GM19397 (cell line): ENCODE measurements around the gene SAC3D1.

Experiments used
- ATAC-seq: cut with Tn5 transposase; IDR thresholded peaks from one replicate; pipeline ENCODE4 v1.9.1; 2021; ENCODE audit warnings: mild to moderate bottlenecking, moderate library complexity; ENCODE audit not compliant: unreplicated experiment

Gene SAC3D1

DNA sequence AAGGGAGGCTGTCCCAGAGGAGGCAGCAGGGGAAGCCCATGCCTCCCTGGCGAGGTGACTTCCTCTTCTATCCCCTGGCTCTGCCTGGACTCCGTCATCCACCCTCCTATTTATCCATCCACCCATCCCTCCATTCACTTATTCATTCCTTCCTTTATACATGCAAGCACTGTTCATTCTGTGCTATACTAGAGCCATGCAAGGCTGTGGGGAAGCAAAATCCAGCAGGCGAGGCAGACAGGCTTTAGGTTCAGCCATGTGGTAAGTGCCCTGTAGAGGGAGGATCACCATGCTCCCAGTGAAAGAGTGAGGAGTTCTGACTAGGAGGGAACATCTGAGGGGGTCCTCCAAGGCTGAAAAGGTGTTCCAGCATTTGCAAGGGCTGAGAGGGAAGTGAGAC is 18.5 kb downstream of the SAC3D1 start:
- no peak for ATAC-seq

DNA sequence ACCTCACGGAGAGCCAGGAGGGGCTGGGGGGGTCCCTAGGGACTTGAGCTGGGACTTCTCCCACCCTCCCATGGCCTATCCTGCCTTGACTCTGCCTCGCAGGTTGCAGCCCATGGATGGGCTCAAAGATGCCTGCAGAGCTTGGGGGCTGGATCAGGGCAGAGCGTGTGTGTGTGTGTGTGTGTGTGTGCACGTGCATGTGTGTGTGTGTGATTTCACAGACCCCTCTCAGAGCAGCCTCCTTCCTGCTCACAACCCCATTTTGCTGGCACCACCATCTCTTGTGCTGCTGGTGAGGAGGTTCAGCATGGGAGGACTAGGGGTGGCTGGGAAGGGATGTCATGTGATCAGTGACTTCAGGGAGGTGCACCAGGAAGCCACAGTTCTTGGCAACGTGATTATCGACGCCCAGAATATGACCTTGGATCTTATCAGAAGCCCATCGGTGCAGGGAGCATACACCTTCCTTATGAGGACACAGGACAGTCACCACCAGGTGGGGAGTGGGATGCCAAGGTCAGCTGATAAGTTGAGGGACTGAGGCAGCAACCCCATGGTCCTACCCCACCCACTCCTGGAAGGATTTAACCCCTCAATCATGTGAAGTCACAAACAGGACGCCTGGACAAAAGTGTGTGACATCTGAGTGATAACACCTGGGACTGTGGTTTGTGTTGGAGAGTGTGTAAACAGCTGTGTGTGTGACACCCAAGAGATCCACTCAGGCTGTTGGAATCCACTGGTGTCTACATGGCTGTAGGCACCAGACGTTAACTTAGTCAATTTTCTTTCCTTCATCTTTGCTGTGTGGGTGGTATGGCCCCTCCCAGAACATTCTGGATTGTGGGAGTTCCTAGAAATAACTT is 19.2 kb downstream of the SAC3D1 start:
- no peak for ATAC-seq

DNA sequence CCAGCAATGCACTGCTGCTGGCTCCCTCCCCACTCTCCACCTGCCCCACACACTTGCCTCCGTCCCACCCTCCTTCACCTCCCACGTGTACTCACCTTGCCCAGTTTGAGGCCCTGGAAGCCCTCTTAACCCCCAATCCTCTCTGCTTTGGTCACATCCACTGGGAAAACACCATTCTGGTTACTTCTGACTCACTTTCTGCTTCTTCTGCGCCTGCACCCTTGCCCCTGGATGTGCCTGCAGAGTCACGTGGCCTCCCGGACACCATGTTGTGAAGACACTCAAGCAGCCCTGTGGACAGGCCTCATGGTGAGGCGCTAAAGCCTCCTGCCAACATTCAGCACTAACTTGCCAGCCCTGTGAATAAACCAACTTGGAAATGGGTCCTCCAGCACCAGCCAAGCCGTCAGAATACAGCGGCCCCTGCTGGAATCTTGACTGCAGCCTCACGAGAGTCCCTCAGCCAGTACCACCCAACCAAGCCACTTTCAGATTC is 20.0 kb downstream of the SAC3D1 start:
- no peak for ATAC-seq

DNA sequence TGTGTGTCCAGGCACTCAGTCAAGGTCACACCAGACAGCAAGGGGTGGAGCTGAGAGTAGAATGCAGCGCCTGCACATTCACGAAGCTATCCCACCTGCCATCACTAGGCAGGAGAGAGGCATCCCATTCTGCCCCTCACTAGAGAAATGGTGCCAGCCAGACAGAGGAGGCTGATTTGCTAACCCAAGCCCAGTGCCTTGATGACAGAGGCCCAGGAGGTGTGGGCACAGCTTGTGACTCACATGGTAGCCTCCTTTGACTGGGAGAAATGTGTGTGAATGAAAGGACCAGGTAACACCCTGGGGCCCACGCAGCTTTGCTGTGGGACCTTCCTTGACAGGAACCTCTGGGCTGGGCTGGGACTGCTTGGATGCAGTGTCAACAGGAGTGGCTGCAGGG is 22.5 kb downstream of the SAC3D1 start:
- ATAC-seq: no peak

DNA sequence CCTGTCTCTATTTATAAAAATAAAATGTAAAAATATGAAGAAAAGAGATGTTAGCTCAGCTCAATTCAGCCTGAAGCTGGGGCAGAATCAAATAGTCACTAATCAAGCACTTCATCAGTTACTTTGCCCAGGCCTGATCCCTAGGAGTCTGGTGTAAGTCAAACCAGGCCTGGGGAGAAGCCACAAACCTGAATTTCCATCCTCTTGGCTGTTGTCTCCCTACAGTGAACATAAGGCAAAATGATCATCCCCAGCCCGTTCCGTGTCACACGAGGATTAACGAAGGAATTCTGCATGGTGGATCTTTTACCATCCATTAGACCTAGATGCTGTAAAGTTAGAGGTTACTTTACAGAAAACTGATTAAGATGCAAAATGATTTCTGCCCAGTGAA is 23.8 kb downstream of the SAC3D1 start:
- no peak for ATAC-seq

DNA sequence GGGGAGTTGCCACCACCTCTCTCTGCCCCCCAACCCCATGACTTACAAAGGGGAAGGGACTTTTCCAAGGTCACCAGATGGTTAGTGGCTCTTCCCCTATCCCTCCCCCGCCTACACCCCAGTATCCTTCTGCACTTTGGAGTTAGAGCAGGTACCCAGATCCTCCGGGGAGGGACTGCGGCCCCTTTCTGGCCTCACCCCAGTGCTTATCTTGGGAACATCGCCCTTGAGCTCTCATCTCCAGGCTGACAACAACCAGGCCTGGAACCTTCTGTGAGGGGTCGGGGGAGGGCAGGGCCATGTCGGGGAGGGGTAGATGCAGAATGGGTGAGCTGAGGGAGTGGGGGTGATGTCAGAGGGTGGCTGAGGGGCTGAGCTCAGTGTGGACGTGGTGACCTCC is 24.8 kb downstream of the SAC3D1 start:
- no peak for ATAC-seq

DNA sequence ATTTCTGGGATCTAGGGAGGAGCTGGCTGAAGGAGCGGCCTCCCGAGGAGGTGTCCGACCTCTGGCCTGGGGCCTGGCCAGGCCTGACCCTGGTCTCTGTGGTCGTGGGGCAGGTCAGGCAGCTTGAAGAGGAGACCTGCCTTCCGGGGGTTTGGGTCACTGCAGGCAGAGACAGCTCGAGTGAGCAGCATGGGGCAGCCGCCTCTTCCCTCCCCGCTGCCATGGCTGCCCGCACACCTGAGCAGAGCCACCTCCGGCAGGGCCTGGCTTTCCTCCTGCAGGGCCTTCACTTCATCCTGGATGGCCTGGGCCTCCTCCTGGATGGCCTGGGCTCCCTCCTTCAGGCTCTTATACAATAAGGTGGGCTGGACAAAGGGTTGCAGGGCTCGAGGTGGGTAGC is 25.3 kb downstream of the SAC3D1 start:
- no peak for ATAC-seq

DNA sequence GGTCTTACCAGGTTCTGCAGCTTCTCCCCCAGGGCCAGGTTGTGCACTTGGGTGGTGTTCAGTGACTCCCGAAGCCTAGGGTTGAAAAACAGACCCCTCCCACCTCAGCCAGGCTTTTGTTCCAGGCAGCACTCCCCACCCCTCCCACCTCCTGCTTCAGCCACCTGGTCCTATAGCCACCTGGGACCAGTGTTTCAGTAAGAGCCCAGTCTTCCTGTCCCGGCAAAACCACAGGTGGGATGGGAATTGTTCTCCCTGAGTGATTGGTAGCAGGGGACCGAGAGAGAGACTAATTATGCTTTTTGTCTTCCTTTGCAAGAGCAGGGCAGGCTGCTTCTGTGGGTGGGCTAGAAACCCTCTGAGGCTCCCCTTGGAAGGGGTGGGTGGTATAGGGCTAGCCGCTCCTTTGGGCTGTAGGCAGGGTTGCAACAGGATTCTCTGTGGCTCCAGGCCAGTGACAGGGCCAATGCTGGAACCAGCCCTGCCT is 25.8 kb downstream of the SAC3D1 start:
- ATAC-seq: no peak

DNA sequence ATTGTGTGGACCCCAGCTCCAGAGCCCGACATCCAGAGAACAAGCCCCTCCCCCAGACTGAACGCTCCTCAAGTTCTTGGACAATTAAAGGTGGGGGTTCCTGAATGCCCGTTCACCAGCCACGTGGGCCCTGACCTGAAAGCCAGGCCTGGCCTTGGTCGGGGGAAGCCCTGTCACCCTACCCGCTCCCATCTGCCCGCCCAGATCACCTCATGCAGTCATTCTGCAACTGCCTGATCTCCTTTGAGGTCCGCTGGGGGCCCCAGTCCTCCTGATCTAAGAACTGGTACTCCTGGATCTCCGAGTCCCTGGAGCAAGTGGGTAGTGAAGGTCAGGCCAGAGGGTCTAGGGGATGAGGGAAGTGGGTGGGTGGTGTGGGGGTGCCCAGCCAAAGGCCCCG is 26.4 kb downstream of the SAC3D1 start:
- no peak for ATAC-seq

DNA sequence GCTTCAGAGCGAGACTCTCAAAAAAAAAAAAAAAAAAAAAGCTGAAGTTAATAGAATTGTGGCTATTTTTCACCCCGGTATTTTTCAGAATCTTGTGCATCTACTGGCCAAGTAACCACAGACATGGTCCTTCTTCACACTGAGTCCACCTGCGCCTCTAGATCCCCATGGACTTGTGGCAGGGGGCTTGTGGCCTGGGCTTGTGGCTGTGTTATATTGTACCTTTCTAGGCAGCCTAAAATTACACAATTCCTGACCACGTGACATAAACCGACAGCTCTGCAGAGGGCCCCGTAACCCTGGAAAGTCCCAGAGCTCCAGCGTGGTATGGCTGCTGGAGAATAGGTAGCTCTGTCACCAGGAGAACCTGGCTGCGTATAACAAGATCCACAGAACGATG is 28.2 kb downstream of the SAC3D1 start:
- no peak for ATAC-seq

DNA sequence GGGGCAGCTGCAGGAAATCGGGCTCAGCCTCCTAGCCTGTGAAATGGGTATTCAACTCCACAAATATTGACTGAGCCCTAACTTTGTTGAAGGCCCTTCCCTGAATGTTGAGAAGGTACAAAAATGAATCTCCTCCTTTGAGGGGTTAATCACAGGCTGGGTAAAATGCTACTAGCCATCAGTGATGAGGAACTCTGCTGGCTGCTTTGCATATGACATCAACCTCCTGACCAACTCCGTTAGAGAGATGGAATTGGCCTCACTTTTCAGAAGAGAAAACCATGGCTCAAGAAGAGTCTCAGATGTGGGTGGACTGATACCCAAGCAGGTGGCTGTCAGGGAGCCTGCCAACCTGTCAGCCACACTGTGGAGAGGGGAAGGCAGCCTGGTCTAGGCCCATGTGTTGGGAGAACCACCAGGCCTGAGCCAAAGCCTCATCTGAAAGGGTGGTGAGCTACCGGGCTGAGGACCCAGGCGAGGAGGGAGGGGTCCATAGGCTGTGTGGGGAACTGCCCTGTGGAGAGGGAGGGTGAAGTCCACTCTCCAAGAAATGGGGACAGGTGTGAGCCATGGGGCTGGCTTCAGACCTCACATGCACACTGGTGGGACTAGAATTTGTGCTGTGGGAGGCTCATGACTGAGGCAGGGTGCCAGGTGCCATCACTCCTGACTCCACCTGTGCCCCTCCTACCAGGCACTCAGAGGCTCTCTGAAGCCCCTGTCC is 31.1 kb downstream of the SAC3D1 start:
- no peak for ATAC-seq

DNA sequence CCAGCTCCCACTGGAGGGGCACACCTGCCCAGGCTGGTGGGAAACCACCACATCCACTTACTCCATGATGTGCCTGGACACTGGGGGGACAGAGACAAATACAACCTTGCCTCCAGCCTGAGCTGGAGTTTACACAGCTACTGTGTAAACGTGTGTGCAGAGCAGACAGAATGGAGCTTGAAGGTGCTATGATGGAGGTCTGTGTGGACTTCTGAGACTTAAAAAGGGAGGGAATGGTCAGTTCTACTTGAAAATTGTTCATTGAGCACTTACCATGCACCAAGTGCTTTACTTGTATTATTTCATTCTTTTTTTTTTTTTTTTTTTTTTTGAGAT is 31.6 kb downstream of the SAC3D1 start:
- ATAC-seq: no peak

DNA sequence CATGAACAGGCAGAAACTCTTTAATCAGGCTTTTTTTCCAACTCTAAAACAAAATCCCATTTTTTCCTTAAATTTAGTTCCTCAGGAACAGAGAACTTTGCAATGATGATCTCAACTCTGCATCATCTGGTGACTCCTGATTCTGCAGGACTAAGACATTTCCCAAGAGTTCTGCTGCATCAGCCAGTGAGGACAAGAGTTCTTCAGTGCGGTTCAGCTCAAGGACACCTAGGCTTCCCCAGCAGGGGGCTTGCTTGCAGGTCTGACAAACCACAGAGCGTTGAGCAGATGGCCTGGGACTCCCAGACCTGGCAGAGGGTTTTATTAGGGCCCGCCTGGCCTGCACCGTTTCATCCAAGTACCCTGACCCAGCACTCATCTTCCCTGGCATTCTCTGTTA is 36.4 kb downstream of the SAC3D1 start:
- ATAC-seq: no peak

DNA sequence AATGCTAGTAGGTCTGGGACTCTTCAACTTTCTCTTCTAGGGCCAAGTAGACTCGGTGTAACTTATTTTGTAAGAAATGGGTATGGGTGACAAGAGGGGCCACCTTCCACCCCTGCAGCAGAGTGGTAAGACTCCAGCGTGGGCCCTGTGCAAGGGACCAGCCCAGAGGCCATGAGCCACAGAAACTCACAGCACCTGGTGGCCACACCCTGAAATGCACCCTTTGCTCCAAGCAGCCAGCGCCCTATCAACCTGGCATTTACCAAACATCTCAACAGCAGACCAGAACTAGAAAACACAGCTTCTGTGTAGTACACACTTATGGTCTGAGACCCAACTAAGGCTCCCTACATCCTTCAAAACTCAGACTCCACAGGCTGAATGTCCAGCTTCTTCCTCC is 37.1 kb downstream of the SAC3D1 start:
- no peak for ATAC-seq

DNA sequence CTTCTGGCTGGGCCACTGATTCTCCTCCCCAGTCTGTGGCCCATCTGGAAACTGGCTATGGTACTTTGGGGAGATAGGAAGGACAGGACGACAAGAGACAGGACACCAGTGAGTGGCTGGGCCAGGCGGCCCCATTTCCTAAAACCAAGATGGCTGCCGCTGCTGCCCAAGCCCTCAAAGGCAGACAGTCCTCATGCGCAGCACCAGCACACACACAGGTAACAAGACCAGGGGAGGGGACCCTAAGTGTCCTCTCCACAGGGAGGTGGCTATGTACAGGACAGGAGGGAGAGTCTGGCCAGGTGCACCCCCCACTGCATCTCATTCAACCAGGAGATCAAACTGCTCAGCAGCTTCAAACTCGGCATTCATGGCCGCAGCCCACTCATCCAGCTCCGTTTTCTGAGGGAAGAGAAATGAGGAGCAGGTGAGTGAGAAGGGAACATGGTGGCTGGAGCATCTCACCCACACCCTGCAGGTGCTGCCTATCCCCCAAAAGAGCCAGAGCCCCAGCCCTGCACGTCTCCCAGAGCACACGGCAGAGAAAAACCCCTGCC is 37.9 kb downstream of the SAC3D1 start:
- no peak for ATAC-seq

DNA sequence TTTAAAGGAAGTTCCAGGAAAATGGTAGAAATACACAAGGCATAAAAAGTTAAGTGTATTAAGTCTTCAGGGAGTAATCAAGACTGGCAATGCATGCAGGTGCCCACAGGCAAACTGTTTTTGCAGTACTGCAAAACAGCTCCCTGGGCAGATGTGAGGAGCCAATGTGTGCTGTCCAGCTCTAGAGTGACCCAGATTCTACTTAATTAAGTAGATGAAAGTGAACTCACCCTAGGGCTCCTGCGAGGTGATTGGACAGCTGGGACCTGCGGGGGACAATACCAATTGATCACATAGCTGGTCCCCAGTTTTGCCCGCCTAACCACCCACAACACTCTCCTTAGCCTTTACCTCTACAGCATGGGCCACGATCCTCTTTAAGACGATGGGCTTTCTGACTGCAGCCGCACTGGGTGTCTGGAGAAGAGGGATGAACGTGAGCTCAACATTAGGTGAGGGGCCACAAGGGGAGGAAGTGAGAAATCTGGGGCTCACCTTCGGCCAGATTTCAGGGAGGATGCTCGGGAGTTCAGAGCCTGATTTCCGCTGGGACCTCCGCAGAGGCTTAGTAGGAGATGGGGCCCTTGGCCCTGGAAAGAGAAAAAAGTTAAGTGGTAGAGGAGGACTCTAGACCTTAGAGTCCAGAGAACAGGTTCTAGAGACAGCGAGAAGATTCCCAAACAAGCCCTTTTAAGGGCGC is 42.3 kb downstream of the SAC3D1 start:
- no peak for ATAC-seq

DNA sequence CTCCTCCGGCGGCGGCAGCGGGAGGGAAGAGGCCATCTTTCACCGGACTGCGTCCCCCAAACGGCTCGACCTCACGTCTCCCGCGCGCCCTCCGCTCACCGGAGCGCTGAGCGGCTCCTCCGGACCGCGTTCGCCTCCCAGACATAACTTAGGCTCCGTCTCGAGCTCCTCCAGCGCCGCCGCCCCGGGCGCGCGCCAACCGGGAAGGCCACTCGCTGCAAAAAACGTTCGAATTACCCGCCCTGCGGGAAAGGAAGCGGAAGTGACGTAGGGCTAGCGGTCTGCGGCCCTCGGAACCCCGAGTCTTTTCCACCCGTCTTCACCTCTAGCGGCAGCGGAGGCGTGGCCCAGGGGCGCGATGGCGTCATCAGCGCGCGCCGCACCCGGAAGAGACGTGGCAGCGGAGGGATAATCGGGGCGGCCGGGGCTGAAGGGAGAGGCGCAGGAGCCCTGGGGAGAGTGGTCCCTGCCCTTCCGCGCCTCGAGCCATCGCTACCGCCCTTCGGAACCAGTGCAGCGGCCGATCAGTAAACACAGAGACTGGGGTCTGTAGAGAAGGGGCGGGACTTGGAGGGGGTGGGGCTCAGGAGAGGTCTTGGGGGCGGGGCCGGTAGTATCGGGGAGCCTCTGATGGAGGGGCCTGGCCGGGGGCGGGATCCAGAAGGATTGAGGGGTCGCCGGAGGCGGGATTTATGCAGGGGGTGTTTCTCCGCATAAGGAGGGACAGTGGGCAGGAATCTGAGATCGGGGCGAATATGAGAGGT is 43.0 kb downstream of the SAC3D1 start, which contains the start of the genes CDCA5 and ZFPL1:
CDCA5 (minus strand) TSS at position 207 of the 764 bp plus-strand sequence; CDS start at position 145, 62 bp downstream.
ZFPL1 (plus strand) TSS at position 389 of the 764 bp plus-strand sequence. CDS start 477 bp downstream, outside the sequence.
- peak; percentile 76 for ATAC-seq

DNA sequence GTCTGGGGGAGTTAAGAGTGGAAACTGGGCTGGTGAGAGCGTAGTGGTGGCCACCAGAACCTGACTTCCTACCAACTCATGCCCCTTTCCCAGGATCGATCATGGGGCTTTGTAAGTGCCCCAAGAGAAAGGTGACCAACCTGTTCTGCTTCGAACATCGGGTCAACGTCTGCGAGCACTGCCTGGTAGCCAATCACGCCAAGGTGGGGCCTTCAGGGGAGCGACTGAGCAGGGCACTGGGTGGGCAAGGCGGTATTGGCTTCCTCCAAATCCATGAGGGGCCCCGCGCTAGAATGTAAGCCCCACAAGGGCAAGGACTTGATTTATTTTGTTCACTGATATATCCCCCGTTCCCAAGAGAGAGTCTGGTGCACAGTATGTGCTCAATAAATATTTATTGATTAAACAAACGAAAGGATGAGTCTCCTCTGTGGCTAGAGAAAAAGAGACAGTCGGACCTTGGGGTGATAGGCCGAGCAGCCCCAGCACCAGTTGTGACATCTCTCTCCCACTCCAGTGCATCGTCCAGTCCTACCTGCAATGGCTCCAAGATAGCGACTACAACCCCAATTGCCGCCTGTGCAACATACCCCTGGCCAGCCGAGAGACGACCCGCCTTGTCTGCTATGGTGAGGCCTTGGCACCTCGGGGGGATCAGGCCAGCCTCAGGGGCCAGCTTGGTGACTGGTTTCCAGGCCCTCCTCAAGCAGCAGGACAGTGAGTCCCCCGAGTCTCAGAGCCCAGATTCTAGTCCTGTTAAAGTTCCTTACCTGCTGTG is 43.8 kb downstream of the SAC3D1 start:
- ATAC-seq: no peak

DNA sequence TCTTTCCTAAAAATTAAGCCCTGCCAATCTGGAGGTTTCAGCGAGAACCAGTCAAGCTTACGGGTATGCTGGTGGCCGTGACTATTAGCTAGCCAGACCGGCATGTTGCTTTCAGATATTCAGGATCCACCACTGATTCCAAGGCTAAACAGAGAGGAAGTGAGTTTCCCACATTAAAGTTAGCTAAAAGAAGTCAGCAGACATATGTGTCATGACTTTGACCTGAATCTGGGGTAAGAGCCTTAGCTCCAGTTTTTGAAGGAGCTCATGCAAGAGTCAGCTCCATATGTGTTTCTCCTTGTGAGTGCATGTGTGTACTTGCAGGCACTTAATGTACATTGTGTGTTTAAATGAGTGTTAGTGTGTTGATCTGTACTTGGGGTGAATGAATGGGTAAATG is 44.4 kb downstream of the SAC3D1 start:
- no peak for ATAC-seq
